Measurements from ENCODE around the gene THSD4. TPM values are rescaled to one million over a fixed set of nuclear protein-coding genes. Genes with fewer than 3 reads are reported as not detected.
"Not testable (repeated sequence)": the region's sequence is repeated elsewhere in the genome, so short reads cannot be mapped to it uniquely, and the experiment has no call there.

Gene THSD4
- polyA plus RNA-seq, 4 donors: 27.2 to 96.3 (median 39.5) TPM

- not testable (repeated sequence) for DNase-seq (ENCODE audit: low read depth in 4 of 4, low spot score in 3 of 4)
Measured at GRCh38 chr15:71213943-71214342, 98.7 kb downstream of the THSD4 start.

GRCh38 chr15:71215126-71215894 lies 100.0 kb downstream of the THSD4 start:
- DNase-seq (ENCODE audit: low read depth in 4 of 4, low spot score in 3 of 4): no peak

GRCh38 chr15:71218272-71218805 lies 103.1 kb downstream of the THSD4 start:
- DNase-seq (ENCODE audit: low read depth in 4 of 4, low spot score in 3 of 4): no peak

GRCh38 chr15:71219101-71219500 lies 103.8 kb downstream of the THSD4 start:
- DNase-seq (ENCODE audit: low read depth in 4 of 4, low spot score in 3 of 4): no peak

- DNase-seq (ENCODE audit: low read depth in 4 of 4, low spot score in 3 of 4): no peak
Measured at GRCh38 chr15:71219645-71220044, 104.4 kb downstream of the THSD4 start.

GRCh38 chr15:71220828-71221227 lies 105.6 kb downstream of the THSD4 start:
- no peak for DNase-seq (ENCODE audit: low read depth in 4 of 4, low spot score in 3 of 4)

GRCh38 chr15:71221417-71221816 lies 106.1 kb downstream of the THSD4 start:
- no peak for DNase-seq (ENCODE audit: low read depth in 4 of 4, low spot score in 3 of 4)

GRCh38 chr15:71223516-71223915 lies 108.2 kb downstream of the THSD4 start:
- DNase-seq (ENCODE audit: low read depth in 4 of 4, low spot score in 3 of 4): no peak

GRCh38 chr15:71224024-71224423 lies 108.8 kb downstream of the THSD4 start:
- DNase-seq (ENCODE audit: low read depth in 4 of 4, low spot score in 3 of 4): no peak

- no peak for DNase-seq (ENCODE audit: low read depth in 4 of 4, low spot score in 3 of 4)
Measured at GRCh38 chr15:71225851-71226250, 110.6 kb downstream of the THSD4 start.

GRCh38 chr15:71226536-71227455 lies 111.5 kb downstream of the THSD4 start:
- DNase-seq (ENCODE audit: low read depth in 4 of 4, low spot score in 3 of 4): no peak

GRCh38 chr15:71228403-71228802 lies 113.1 kb downstream of the THSD4 start:
- DNase-seq (ENCODE audit: low read depth in 4 of 4, low spot score in 3 of 4): no peak

GRCh38 chr15:71230303-71230702 lies 115.0 kb downstream of the THSD4 start:
- no peak for DNase-seq (ENCODE audit: low read depth in 4 of 4, low spot score in 3 of 4)

GRCh38 chr15:71231758-71232157 lies 116.5 kb downstream of the THSD4 start:
- no peak for DNase-seq (ENCODE audit: low read depth in 4 of 4, low spot score in 3 of 4)

GRCh38 chr15:71232411-71232810 lies 117.1 kb downstream of the THSD4 start:
- no peak for DNase-seq (ENCODE audit: low read depth in 4 of 4, low spot score in 3 of 4)

- no peak for DNase-seq (ENCODE audit: low read depth in 4 of 4, low spot score in 3 of 4)
Measured at GRCh38 chr15:71237456-71238188, 122.4 kb downstream of the THSD4 start.

- no peak for DNase-seq (ENCODE audit: low read depth in 4 of 4, low spot score in 3 of 4)
Measured at GRCh38 chr15:71238926-71239325, 123.7 kb downstream of the THSD4 start.

- DNase-seq (ENCODE audit: low read depth in 4 of 4, low spot score in 3 of 4): no peak
Measured at GRCh38 chr15:71239592-71240364, 124.5 kb downstream of the THSD4 start.

- DNase-seq (ENCODE audit: low read depth in 4 of 4, low spot score in 3 of 4): no peak
Measured at GRCh38 chr15:71242292-71242691, 127.0 kb downstream of the THSD4 start.

GRCh38 chr15:71244250-71244649 lies 129.0 kb downstream of the THSD4 start:
- DNase-seq (ENCODE audit: low read depth in 4 of 4, low spot score in 3 of 4): no peak
